MM.1S (cell line): Measurements from ENCODE around the gene KCTD11.

Source experiments
- CTCF ChIP-seq: fragments of 300-600 bp; sonication (generic); IDR thresholded peaks from 2 replicates; pipeline ENCODE4 v1.5.1; 2016; ENCODE audit warnings: antibody characterized with exemption, low read length, mixed read lengths
- EZH2phosphoT487 ChIP-seq: fragments of 300-600 bp; sonication (generic); IDR thresholded peaks from 2 replicates; pipeline ENCODE4 v1.6.1; 2018; ENCODE audit warnings: antibody characterized with exemption, low read length

DNA sequence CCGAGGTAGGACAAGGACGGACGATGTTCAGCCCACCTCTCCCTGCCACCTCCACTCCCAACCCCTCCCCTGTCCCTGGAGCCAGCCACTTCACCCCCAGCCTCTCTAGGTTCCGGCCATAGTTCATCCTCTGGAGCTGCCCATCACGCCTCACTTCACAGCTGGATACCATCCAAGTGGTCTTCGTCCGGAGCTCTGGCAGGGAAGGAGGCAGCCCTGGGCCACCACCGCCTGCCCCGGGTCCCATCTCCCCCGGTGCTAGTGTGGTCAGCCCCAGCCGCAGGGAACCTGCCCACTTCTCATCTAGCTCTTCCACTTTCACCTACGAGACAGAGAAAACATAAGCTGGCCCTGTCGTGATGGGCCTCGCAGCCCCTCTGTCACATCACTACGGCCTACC is 30.5 kb upstream of the KCTD11 start:
- TF ChIP-seq CTCF (no peak), EZH2phosphoT487 (no peak)
